GM21390 (cell line): ENCODE measurements around the gene TYROBP.
"Not testable (repeated sequence)": the region's sequence is repeated elsewhere in the genome, so short reads cannot be mapped to it uniquely, and the experiment has no call there.

Experiments used
- ATAC-seq: cut with Tn5 transposase; IDR thresholded peaks from one replicate; pipeline ENCODE4 v1.9.1; 2021; ENCODE audit not compliant: unreplicated experiment

The TYROBP gene

DNA sequence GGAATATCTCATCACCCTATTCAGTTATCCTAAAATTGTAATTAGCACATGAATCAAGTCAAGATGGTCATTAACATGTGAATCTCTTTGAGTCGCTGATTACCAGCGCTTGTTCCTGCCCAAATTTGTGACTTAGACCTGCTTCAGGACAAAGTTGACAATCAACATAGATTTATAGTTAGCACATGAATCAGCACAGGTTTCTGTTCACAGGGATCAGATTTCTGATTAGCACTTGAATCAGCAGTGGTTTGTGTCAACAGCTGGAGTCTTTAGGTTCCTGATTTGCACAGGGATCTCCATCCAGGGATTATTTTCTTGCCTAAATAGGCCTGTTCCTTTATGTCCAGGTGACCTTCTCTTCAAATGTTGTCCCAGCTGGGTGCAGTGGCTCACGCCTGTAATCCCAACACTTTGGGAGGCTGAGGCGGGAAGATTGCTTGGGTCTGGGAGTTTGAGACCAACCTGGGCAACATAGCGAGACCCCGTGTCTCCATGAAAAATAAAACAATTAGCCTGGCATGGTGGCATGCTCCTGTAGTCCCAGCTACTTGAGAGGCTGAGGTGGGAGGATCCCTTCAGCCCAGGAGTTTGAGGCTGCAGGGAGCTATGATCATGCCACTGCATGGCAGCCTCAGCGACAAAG lies 24.3 kb upstream of the TYROBP start:
- no peak for ATAC-seq

DNA sequence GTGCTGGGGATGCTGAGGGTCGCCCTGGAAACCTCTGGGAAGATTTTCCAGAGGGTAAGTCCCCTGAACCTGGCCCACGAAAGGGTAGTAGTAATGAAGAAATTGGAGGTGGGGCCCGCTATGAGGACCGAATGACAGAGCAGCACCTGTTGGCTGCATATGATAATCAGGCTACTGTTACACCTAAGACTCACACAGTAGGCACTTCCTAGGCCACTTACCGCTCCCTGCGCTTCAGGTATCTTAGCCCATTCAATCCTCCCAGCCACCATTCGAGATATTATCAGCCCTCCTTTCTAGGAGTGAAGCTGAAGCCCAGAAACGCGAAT lies 23.7 kb upstream of the TYROBP start:
- ATAC-seq, result no peak

- ATAC-seq, result peak; percentile 89
Measured at GRCh38 chr19:35931161-35931873, 23.2 kb upstream of the TYROBP start.

DNA sequence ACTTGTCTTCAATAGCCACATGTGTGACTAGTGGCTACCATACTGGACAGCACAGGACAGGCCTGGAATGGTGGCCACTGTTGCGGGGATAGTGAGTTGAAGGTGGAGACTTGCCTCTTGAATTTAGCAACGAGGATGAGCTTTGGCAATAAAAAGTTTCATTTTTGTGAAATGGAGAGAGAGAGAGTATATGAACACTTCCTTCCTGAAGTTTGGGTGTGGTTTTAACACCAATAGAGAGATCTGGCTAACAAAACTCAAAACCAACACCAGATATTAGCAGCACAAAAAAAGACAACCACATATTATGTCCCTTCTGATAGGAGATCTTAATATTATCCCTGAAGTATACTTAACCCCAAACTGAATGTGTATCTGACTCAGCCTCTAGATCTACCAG lies 21.8 kb upstream of the TYROBP start:
- no peak for ATAC-seq

GRCh38 chr19:35928507-35928906 lies 20.4 kb upstream of the TYROBP start:
- no peak for ATAC-seq

GRCh38 chr19:35925501-35925900 lies 17.4 kb upstream of the TYROBP start:
- ATAC-seq, result no peak

GRCh38 chr19:35921012-35921411 lies 12.9 kb upstream of the TYROBP start:
- ATAC-seq, result no peak

DNA sequence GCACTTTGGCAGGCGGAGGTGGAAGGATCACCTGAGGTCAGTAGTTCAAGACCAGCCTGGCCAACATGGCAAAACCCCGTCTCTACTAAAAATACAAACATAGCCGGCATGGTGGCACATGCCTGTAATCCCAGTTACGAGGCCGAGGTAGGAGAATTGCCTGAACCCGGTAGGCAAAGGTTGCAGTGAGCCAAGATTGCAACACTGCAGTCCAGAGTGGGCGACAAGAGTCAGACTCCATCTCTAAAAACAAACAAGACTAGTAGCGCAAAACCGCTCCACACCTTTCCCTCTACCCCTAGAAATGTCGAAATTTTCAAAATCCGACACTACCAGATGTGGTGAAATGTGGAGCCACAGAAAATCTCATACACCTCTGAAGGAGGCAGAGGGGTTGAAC lies 11.2 kb upstream of the TYROBP start:
- ATAC-seq, result no peak

- ATAC-seq, result no peak
Measured at GRCh38 chr19:35915443-35915842, 7.3 kb upstream of the TYROBP start.

- ATAC-seq, result no peak
Measured at GRCh38 chr19:35913589-35913988, 5.5 kb upstream of the TYROBP start.

- no peak for ATAC-seq
Measured at GRCh38 chr19:35911790-35912189, 3.7 kb upstream of the TYROBP start.

GRCh38 chr19:35911173-35911572 lies 3.1 kb upstream of the TYROBP start:
- no peak for ATAC-seq

- not testable (repeated sequence) for ATAC-seq
Measured at GRCh38 chr19:35910355-35910754, 2.3 kb upstream of the TYROBP start.

DNA sequence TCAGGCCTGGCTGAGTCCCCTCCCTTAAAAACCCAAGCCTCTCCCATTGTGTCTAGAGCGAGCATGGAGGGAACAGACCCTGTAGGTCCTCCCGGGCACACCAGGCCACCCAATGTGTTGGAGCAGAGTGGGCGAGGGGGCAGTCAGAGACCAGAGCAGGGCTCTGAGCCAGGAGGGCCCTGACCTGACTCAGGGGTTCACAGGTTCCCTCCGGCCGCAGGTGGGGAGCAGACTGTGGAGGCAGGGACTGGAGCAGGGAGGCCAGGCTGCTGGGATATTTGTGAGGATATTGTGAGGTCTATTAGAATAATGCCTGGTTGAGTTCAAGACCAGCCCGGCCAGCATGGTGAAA lies 1.6 kb upstream of the TYROBP start:
- ATAC-seq, result no peak

GRCh38 chr19:35908973-35909683 lies 1.0 kb upstream of the TYROBP start:
- ATAC-seq, result no peak

GRCh38 chr19:35907377-35907745 lies 734 bp downstream of the TYROBP start:
- no peak for ATAC-seq

DNA sequence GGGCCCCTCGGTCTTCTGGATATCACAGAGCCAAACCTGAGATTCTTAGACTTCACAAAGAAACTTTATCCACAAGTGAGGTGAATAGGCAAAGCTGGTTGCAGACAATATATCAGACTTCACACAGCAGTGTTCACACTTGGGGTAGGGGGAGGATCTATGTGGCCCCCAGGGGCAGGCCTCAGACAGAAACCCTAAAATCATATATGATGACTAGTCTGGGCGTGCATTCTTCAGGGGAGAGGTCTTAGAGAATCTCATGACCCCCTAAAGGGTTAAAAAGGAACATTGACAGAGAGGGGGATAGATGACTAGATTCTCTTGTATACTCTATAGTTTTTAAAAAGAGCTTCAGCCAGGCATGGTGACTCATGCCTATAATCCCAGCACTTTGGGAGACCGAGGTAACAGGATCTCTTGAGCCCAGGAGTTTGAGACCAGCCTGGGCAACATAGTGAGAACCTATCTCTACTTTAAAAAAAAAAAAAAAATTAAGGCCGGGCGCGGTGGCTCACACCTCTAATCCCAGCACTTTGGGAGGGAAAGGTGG lies 2.8 kb downstream of the TYROBP start:
- no peak for ATAC-seq

GRCh38 chr19:35904311-35905068 lies 3.6 kb downstream of the TYROBP start:
- ATAC-seq, result no peak

DNA sequence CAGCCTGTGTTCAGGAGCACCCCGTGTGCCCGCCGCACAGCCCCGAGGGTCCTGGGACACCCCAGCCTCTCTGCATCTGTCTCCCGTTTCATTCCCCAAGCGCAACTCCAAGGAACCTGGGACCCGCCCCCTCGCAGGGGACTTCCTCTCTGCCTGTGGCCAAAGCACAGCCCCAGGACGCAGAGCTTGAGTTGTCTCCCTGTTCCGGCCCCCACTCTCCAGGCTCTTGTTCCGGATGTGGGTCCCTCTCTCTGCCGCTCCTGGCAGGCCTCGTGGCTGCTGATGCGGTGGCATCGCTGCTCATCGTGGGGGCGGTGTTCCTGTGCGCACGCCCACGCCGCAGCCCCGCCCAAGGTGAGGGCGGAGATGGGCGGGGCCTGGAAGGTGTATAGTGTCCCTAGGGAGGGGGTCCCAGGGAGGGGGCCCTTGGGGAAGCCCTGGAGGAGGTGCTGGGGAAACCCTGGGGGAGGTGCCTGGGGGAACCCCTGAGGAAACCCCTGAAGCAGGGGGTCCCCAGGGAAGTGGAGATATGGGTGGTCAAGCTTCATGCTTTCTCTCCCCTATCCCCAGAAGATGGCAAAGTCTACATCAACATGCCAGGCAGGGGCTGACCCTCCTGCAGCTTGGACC lies 4.4 kb downstream of the TYROBP start:
- peak; percentile 37 for ATAC-seq

- ATAC-seq, result no peak
Measured at GRCh38 chr19:35902870-35903475, 5.1 kb downstream of the TYROBP start.
